Mononuclear cell (primary cell): ENCODE measurements around the gene GALNT15. TPM values are rescaled to one million over a fixed set of nuclear protein-coding genes. Genes with fewer than 3 reads are reported as not detected.

Experiments
- H3K27me3 ChIP-seq: 2 replicates; pipeline ENCODE4 v1.6.0; 2011; ENCODE audit warnings: low read length, control low read depth; ENCODE audit not compliant: insufficient read depth
- H3K4me1 ChIP-seq: 2 replicates; pipeline ENCODE4 v1.5.1; 2011; ENCODE audit warnings: mild to moderate bottlenecking, low read length, control low read depth; ENCODE audit not compliant: insufficient read depth
- H3K4me3 ChIP-seq: 2 replicates; pipeline ENCODE4 v1.5.1; 2011; ENCODE audit warnings: mild to moderate bottlenecking, low read length, moderate library complexity
- H3K9me3 ChIP-seq: 2 replicates; pipeline ENCODE4 v1.5.1; 2011; ENCODE audit warnings: low read depth, mild to moderate bottlenecking, control low read depth, low read length
- total RNA-seq: library from RNA; depleted of rRNA; stranded (reverse); fragments of >200 nt; gene quantifications from one replicate; pipeline ENCODE4 v1.2.3, GENCODE V29; 2012

The GALNT15 gene
- total RNA-seq, 1 donor = not detected

DNA sequence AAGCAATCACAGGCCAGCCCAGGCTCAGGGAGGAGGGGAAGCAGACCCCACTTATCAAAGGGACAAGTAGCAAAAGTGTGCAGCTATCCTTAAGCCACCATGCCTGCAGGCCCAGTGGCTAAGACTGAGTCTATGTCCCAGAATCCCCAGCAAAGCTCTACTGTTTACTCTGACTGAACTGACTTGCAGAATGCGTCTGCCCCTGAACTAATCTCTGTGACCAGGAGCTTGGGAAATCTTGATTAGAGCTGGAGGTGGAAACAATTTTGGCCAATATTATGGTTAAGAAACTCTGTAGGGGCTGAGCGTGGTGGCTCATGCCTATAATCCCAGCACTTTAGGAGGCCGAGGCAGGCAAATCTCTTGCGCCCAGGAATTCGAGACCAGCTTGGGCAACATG is 67.7 kb downstream of the GALNT15 start:
- H3K4me1 ChIP-seq = peaks cover 23% of the 10 kb centered on the region
- no peaks in the 10 kb centered on the region for H3K27me3 ChIP-seq
- H3K4me3 ChIP-seq = no peak overlapping the region
- H3K9me3 ChIP-seq = no peaks in the 10 kb centered on the region

DNA sequence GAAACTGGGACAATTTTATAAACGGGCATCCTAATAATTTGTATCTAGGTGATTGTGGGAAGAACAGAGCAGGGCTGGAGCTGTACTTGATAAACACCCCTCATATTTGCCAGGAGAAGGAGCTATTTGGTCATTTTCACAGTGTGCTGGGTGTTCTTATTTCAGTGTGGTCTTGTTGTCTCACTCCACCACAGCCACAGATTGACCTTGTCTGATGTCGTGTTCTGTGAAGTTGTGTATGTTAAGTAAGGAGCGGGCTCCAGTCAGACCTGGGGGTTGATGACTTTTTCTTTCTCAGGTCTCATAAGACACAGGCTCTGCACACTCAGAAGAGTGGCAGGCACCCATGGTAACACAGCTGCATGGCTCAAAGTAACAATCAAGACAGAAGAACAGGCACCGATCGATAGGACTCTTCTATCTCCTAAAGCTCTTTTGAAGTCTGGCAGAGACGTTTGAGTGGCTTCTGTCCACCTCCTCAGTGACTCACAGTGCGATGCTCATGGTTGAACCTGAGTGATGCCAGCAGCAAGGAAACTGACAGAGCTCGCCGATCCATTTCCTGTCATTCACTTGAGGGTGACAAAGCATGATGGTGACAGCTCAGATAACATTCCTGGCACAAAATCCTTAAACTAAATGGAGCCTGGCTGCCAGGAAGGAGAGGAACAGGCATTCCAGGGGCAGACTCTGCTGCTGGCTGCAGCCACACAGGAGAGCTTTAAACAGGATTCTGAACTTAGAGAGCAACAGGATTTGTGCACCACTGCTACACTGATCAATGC is 69.4 kb downstream of the GALNT15 start:
- Histone ChIP-seq H3K27me3 (no peaks in the 10 kb centered on the region), H3K4me3 (no peak overlapping the region), H3K9me3 (no peaks in the 10 kb centered on the region), H3K4me1 (peaks cover 28% of the 10 kb centered on the region)

DNA sequence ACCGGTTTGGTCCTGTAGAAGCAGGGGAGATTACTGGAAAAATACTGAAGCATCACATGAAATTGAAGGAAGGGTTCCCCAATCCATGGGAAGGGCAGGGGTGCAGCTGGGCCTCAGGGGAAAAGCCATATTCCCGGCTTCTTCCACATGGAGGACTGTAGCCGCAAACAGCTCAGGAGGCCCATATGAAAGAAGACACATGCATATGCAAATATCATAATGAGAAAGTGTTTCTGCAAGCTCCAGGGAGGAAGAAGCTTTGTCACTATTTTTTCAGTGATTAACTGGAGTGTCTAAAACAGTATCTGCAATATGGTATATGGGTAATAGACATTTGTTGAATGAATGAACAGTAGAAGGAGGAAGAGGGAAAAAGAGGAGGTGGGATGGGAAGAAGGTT is 71.1 kb downstream of the GALNT15 start:
- H3K4me3 ChIP-seq = no peak overlapping the region
- H3K4me1 ChIP-seq = peaks cover 11% of the 10 kb centered on the region
- H3K27me3 ChIP-seq = no peaks in the 10 kb centered on the region
- no peaks in the 10 kb centered on the region for H3K9me3 ChIP-seq

DNA sequence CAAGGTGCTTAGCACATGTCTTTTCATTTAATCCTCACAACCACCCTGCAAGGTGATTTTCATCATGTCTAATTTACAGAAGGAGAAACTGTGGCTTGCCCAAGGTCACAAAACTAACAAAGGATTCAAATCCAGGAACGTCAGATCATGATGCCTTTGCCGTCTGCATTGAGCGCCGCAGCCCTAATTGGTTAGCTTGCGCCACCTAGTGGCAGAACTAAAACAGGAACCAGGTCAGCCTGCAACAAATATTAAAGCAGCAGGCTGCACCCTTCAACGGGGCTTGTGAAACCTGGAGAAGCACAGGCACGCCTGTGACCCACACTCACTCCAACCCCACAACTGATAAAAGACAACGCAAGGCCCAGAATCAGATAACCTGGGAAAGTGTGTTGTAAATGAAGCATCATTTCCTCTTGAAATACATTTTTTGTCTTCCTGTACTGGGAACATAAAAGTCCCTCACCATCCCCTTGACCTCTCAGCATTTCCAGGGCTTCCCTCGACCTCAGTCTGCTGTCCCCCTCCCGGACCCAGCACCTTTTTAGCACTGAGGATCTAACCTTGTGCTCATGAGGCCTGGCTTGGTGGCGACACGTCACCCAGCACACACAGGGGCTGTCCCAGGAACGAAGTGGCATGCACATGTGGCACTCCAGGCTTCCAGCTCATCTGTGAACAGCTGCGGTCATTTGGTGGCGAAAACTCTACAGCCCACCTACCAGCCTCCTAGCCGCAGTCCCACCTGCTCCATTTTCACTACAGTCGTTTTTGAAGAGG is 73.0 kb downstream of the GALNT15 start:
- peaks cover 7% of the 10 kb centered on the region for H3K4me1 ChIP-seq
- no peak overlapping the region for H3K4me3 ChIP-seq
- no peaks in the 10 kb centered on the region for H3K27me3 ChIP-seq
- no peaks in the 10 kb centered on the region for H3K9me3 ChIP-seq

DNA sequence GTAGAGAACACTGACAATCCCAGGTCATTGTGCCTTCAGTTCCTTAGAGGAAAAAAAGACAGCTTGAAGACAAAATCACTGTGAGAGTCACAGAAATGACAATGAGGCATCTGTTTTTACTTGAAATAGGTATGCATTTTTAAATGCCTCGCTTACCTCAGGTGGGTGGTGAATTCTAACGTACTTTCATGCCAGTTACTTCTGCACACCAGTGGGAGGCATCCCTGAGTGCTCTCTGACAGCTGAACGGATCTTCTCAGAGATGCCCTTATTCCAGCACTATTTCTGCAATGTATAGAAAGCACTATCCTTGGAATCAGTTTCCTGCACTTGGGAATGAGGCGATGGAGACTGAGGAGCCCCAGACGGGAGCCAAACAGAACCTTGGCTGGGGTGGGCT is 74.1 kb downstream of the GALNT15 start:
- H3K9me3 ChIP-seq = no peaks in the 10 kb centered on the region
- no peaks in the 10 kb centered on the region for H3K27me3 ChIP-seq
- H3K4me3 ChIP-seq = no peak overlapping the region
- peaks cover 15% of the 10 kb centered on the region for H3K4me1 ChIP-seq

DNA sequence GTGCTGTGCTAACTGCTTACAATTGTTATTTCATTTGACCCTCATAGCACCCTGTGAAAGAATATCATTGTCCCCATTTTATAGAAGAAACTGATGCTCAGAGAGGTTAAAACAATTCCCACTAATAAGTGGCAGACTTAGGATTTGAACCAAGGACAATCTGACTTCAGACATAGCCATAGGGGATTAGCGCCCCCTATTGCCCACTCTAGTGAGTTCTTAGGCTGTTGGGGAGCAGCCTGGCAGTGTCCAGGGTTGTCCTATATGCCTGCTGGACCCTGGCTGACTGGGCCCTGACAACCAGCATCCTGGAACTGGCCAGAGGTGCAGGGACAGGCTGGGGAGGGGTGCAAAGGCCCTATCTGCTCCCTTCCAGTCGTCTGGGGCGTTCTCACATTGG is 74.9 kb downstream of the GALNT15 start:
- H3K4me1 ChIP-seq = peaks cover 23% of the 10 kb centered on the region
- no peaks in the 10 kb centered on the region for H3K9me3 ChIP-seq
- H3K4me3 ChIP-seq = no peak overlapping the region
- H3K27me3 ChIP-seq = no peaks in the 10 kb centered on the region

DNA sequence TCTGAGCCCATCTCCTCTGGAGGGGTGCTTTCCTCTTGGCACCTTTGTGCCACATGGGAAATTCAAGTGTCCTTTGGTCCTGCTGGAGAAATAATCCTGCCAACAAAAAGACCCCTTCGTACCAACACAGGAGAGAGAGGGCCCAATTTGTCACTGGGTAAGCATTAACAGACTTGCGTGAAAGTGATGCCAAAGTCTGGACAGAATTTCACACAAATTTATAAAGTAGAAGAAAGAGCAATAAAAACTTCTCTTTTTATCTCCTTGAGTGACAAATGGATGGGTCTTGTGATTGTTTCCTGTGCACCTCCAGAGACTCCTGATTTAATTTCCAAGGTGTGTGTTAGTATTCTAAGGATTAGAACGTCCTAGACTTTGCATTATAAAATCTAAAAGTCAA is 75.4 kb downstream of the GALNT15 start:
- H3K9me3 ChIP-seq = no peaks in the 10 kb centered on the region
- no peaks in the 10 kb centered on the region for H3K27me3 ChIP-seq
- peaks cover 25% of the 10 kb centered on the region for H3K4me1 ChIP-seq
- no peak overlapping the region for H3K4me3 ChIP-seq

DNA sequence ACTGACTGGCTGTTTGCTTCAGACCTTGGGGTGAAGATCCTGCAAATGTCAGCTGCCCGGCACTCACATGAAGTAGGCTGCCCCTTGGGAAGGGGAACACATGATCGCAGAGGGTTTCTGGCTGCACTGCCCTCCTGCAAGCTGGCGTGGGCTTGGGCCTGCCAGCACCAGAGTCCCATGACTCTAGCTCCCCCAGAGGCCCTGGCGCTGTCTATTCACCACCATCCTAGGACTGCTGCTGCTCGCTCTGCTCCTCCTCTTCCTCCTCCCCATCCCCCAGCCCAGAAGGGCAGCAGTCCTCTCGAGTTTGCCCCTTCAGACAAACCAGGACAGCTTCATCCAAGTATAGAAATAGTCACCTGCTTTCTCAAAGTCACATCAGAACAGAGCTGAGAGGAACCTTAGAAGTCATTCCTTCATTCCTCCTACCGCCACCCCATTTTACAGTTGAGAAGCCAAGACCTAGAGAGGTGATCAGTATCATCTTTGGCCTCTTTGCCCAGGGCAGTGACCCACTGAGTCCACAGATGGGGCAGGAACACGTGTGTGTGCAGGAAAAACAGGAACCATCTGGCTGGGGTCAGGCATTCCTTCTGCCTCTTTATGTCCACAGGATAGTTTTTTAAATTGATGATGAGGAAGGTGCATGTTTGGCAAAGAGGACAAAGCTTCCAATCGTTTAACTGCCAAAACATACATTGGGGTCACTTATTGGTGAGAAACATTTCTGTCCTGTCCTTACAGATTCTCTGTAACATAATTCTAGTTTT is 77.0 kb downstream of the GALNT15 start:
- H3K9me3 ChIP-seq = no peaks in the 10 kb centered on the region
- no peaks in the 10 kb centered on the region for H3K27me3 ChIP-seq
- H3K4me3 ChIP-seq = no peak overlapping the region
- H3K4me1 ChIP-seq = peaks cover 25% of the 10 kb centered on the region

DNA sequence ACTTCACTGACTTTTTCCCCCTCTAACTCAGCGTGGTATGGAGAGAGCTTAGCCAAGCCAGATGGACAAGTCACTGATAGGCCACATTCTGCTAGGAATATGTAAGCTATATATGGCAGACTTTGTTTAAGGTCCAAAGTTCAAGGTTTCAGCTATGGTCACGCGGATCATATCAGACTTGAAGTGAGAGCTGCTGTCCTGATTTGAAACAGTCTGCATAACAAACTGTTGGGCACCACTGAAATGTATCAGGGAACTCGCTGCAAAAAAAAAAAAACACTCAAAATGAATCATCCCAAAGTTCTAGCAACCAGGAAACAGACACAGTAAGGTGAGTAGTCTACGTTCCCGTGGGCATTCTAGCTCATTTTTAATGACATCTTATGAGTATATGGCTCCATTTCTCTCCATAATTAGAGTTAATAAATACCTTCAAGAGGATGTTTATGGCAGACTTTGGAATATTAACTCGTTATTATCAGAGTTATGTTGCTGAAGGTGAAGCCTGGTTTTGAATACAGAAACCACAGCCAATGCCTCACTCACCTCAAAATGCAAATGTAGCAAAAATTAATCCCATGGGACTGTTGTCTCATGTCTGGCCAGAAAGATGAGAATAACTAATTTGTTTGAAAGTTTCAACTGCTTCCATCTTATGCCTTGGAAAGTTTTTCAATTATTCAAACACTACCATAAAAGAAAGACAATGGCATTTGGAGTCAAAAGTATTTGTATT is 77.9 kb downstream of the GALNT15 start:
- H3K4me3 ChIP-seq = no peak overlapping the region
- peaks cover 20% of the 10 kb centered on the region for H3K4me1 ChIP-seq
- H3K9me3 ChIP-seq = no peaks in the 10 kb centered on the region
- no peaks in the 10 kb centered on the region for H3K27me3 ChIP-seq

DNA sequence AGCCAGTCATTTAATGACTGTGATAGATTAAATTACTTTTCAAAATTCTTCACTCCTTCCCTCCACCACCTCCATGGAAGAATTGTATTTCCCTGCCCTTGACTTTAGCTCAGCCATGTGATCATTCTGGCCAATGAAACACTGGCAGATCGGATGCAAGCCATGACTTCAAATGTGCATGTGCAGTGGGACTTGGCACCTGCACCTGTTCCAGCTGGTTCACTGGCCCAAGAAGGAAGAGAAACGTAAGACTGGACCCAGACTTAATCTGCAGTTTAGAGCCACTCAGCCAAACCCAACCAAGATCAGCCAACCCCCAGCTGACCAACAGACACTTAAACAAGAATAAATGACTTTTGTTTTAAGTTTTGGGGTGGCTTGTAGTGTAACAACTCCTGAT is 78.5 kb downstream of the GALNT15 start:
- H3K4me3 ChIP-seq = no peak overlapping the region
- no peaks in the 10 kb centered on the region for H3K9me3 ChIP-seq
- no peaks in the 10 kb centered on the region for H3K27me3 ChIP-seq
- H3K4me1 ChIP-seq = peaks cover 17% of the 10 kb centered on the region

DNA sequence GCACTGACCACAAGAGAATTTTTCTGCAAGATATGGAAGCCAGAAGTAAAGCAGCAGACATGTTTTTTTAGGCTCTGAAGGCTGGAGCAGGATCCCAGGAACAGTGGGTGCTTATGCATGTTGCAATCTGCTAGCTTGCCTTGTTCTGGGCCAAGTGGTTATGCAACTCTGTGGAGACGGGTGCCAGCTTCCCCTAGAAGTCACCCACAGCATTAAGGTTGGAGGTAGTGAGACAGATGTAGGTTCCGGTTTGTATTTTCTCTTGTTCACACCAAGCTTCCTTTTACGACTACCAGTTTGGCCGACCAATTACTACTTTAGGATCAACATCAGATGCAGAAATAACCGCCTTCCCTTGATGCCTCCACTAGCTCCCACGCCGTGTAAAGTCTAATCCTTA is 79.1 kb downstream of the GALNT15 start:
- H3K4me1 ChIP-seq = peaks cover 17% of the 10 kb centered on the region
- no peak overlapping the region for H3K4me3 ChIP-seq
- no peaks in the 10 kb centered on the region for H3K27me3 ChIP-seq
- H3K9me3 ChIP-seq = no peaks in the 10 kb centered on the region

DNA sequence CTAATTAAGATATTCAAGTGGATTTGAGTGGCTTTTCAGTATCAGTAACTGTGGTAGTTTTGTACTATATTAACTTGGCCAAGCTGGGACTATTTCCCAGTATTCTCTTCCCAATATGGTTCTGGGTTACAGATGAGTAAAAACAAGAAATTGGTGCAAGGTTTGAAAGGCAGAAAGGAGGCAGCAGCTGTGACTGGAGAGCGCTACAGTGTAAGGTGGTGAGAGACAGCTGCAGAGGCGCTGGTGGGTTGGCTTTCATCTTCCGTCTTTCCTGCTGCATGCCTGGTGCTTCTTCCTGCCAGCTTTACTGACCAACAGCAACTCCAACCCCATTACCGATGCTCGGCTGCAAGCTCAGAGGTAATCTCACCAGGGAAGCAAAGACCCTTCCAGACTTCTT is 80.4 kb downstream of the GALNT15 start:
- no peaks in the 10 kb centered on the region for H3K9me3 ChIP-seq
- H3K27me3 ChIP-seq = no peaks in the 10 kb centered on the region
- peaks cover 17% of the 10 kb centered on the region for H3K4me1 ChIP-seq
- no peak overlapping the region for H3K4me3 ChIP-seq

DNA sequence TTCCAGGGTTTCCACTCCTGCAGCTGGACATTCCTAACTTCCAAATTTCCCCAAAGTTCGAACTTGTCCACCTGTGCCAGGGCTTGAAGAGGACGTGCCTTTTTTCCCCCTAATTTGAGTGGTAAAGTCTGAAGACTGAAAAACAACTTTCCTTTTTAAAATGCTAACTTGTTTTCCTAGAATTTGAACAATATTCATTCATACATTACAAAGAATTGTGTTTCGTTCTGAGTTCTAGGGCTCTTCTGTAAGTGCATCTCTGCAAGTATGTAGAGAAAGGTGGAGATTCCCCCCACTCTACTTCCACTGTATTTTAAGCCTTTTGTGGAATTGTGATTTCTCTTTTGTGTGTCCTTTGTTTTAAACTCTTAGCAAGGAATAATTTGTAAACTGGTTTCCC is 80.8 kb downstream of the GALNT15 start:
- peaks cover 17% of the 10 kb centered on the region for H3K4me1 ChIP-seq
- H3K4me3 ChIP-seq = no peak overlapping the region
- H3K27me3 ChIP-seq = no peaks in the 10 kb centered on the region
- H3K9me3 ChIP-seq = no peaks in the 10 kb centered on the region

DNA sequence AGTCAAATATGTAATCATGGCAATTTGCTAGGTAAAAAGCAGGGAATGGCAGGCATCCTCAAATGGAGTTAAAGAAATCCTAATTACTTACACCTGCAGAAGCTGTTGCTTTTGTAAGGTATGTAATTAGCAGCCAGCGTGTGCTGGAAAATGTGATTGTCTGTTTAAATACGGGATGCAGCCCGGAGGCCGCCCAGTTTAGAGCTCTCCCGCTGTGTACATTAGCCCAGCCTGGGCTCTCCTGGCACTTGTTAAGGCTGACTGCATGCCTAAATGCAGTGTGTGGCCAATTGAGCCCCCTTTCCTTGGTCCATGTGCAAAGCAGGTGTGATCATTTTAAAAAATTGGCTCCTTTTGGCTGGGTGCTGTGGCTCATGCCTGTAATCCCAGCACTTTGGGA is 81.2 kb downstream of the GALNT15 start:
- Histone ChIP-seq H3K27me3 (no peaks in the 10 kb centered on the region), H3K4me1 (peaks cover 17% of the 10 kb centered on the region), H3K9me3 (no peaks in the 10 kb centered on the region), H3K4me3 (no peak overlapping the region)

DNA sequence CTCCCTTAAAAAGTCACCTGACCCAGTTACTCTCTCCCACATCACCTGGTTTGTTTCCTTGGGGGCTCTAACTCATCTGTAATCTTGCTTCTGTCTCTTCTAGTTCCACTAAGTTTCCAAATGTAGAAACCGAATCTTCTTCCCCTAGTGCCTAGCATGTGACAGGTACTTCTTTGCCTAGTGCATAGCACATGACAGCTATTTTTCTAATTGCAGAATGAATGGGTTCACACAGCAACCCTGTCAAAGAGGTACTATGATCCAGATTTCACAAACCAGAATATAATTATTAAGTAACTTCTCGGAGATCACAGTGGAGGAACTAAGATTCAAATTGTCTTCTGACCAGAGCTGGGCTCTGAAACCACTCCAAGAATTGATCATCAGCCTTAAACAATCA is 82.8 kb downstream of the GALNT15 start:
- no peaks in the 10 kb centered on the region for H3K9me3 ChIP-seq
- H3K4me3 ChIP-seq = no peak overlapping the region
- peaks cover 21% of the 10 kb centered on the region for H3K4me1 ChIP-seq
- no peaks in the 10 kb centered on the region for H3K27me3 ChIP-seq
